Calu3 (cell line): Measurements from ENCODE around the gene BEST2. TPM values are rescaled to one million over a fixed set of nuclear protein-coding genes. Genes with fewer than 3 reads are reported as not detected.

Source experiments
- BruUV-seq: library from RNA; stranded (reverse); fragments of 400-500 nt; replicated peaks from 2 replicates; lab custom pipeline; 2021; lab: Mats Ljungman, UMichigan
- CTCF ChIA-PET: fragments of 300-600 bp; sonication (Branson Sonifier 250); formaldehyde crosslinking; loops from one replicate; lab custom pipeline; 2022; ENCODE audit warnings: antibody characterized with exemption; lab: Charles Lee
- DNase-seq: peaks from one replicate; pipeline ENCODE4 v3.0.0; 2022
- H3K27ac Mint-ChIP-seq: one replicate; pipeline ENCODE4 v1.8.0; 2022; ENCODE audit warnings: mixed read lengths; ENCODE audit not compliant: unreplicated experiment
- H3K27me3 Mint-ChIP-seq: one replicate; pipeline ENCODE4 v1.8.0; 2022; ENCODE audit warnings: mixed read lengths; ENCODE audit not compliant: unreplicated experiment
- H3K36me3 Mint-ChIP-seq: one replicate; pipeline ENCODE4 v1.8.0; 2022; ENCODE audit warnings: mild to moderate bottlenecking, moderate library complexity, mixed read lengths; ENCODE audit not compliant: insufficient read depth, unreplicated experiment
- H3K4me1 Mint-ChIP-seq: one replicate; pipeline ENCODE4 v1.8.0; 2022; ENCODE audit warnings: mild to moderate bottlenecking, low read depth, mixed read lengths; ENCODE audit not compliant: unreplicated experiment
- H3K4me3 Mint-ChIP-seq: one replicate; pipeline ENCODE4 v1.8.0; 2022; ENCODE audit warnings: mild to moderate bottlenecking, low read depth, moderate library complexity, mixed read lengths; ENCODE audit not compliant: unreplicated experiment
- H3K9me3 Mint-ChIP-seq: one replicate; pipeline ENCODE4 v1.8.0; 2022; ENCODE audit warnings: low read depth, mixed read lengths; ENCODE audit not compliant: unreplicated experiment
- CTCF ChIP-seq: fragments of 200-600 bp; IDR thresholded peaks from one replicate; pipeline ENCODE4 v1.8.0; 2022; ENCODE audit warnings: antibody characterized with exemption; ENCODE audit not compliant: unreplicated experiment
- intact Hi-C: fragments of 100-400 bp; cut with micrococcal nuclease; formaldehyde crosslinking; loops from one replicate; pipeline ENCODE4 v1.10.0; 2022; ENCODE audit not compliant: unreplicated experiment
- total RNA-seq: library from RNA; stranded (reverse); gene quantifications from 2 replicates; pipeline ENCODE4 v1.2.3, GENCODE V29; 2022

BEST2 gene
- total RNA-seq, 1 experiment from 2014 or later = not detected

GRCh38 chr19:12715102-12715501 is 36.5 kb upstream of the BEST2 start:
- H3K4me3 Mint-ChIP-seq = no peak overlapping the region
- H3K27ac Mint-ChIP-seq = no peak overlapping the region
- CTCF ChIA-PET = no interaction called here
- H3K4me1 Mint-ChIP-seq = no peaks in the 10 kb centered on the region
- no peaks in the 10 kb centered on the region for H3K27me3 Mint-ChIP-seq
- BruUV-seq = no TSS peak
- no peak for DNase-seq
- no peaks in the 10 kb centered on the region for H3K9me3 Mint-ChIP-seq
- intact Hi-C loops = no loop called here
- no peak for TF ChIP-seq CTCF
- H3K36me3 Mint-ChIP-seq = peaks cover 35% of the 10 kb centered on the region

- Mint-ChIP-seq H3K4me1 (peaks cover 6% of the 10 kb centered on the region), H3K4me3 (no peak overlapping the region), H3K27ac (no peak overlapping the region), H3K27me3 (no peaks in the 10 kb centered on the region), H3K9me3 (no peaks in the 10 kb centered on the region), H3K36me3 (peaks cover 31% of the 10 kb centered on the region)
- BruUV-seq = no TSS peak
- no peak for DNase-seq
- no peak for TF ChIP-seq CTCF
- CTCF ChIA-PET = no interaction called here
- intact Hi-C loops = no loop called here
Observed at GRCh38 chr19:12715929-12716328, 35.7 kb upstream of the BEST2 start.

- Mint-ChIP-seq H3K9me3 (no peaks in the 10 kb centered on the region), H3K4me1 (peaks cover 15% of the 10 kb centered on the region), H3K4me3 (peak overlapping the region; percentile 96), H3K27ac (no peak overlapping the region), H3K36me3 (peaks cover 52% of the 10 kb centered on the region), H3K27me3 (no peaks in the 10 kb centered on the region)
- CTCF ChIA-PET = no interaction called here
- intact Hi-C loops = no loop called here
- DNase-seq = no peak
- BruUV-seq = no TSS peak
- TF ChIP-seq CTCF = no peak
Observed at GRCh38 chr19:12720296-12720695, 31.3 kb upstream of the BEST2 start.

GRCh38 chr19:12720851-12721655 is 30.5 kb upstream of the BEST2 start:
- DNase-seq = no peak
- CTCF ChIA-PET = interaction anchor here (0.5 to 0.7 kb wide), 3 partner anchors 37 to 995 kb away, joined by 3 to 4 read pairs (median 3); no protein-coding TSS in a partner anchor

More at GRCh38 chr19:12720851-12721655, 30.5 kb upstream of the BEST2 start:
- Mint-ChIP-seq H3K9me3 (no peaks in the 10 kb centered on the region), H3K27me3 (no peaks in the 10 kb centered on the region), H3K4me1 (peaks cover 15% of the 10 kb centered on the region), H3K4me3 (peak overlapping the region; percentile 96), H3K27ac (peak overlapping the region; percentile 89), H3K36me3 (peaks cover 52% of the 10 kb centered on the region)
- no TSS peak for BruUV-seq
- TF ChIP-seq CTCF = no peak
- intact Hi-C loops = no loop called here
